MM.1S (cell line): ENCODE measurements around the gene SSC4D.
"Not testable (repeated sequence)": the region's sequence is repeated elsewhere in the genome, so short reads cannot be mapped to it uniquely, and the experiment has no call there.

Source experiments
- DNase-seq: peaks from one replicate; pipeline ENCODE4 v3.0.0-alpha.2; 2015
- H2AFZ ChIP-seq: fragments of 300-600 bp; sonication (generic); 2 replicates; pipeline ENCODE4 v1.6.0; 2016; ENCODE audit warnings: antibody characterized with exemption, low read length
- H3F3A ChIP-seq: fragments of 300-600 bp; sonication (generic); 2 replicates; pipeline ENCODE4 v1.6.1; 2016; ENCODE audit warnings: mild to moderate bottlenecking, antibody characterized with exemption, low read length, moderate library complexity, mixed read lengths; ENCODE audit not compliant: insufficient read depth
- H3K27ac ChIP-seq: fragments of 300-600 bp; sonication (generic); 2 replicates; pipeline ENCODE4 v1.5.1; 2016; ENCODE audit warnings: mild to moderate bottlenecking, low read length
- H3K27me3 ChIP-seq: fragments of 300-600 bp; sonication (generic); replicated peaks from 2 replicates; pipeline ENCODE4 v1.6.0; 2016; ENCODE audit warnings: low read length; ENCODE audit not compliant: insufficient read depth
- H3K36me3 ChIP-seq: fragments of 300-600 bp; sonication (generic); replicated peaks from 2 replicates; pipeline ENCODE4 v1.6.1; 2016; ENCODE audit warnings: mild to moderate bottlenecking, low read length, mixed read lengths; ENCODE audit not compliant: insufficient read depth
- H3K4me1 ChIP-seq: fragments of 300-600 bp; sonication (generic); 2 replicates; pipeline ENCODE4 v1.6.1; 2016; ENCODE audit warnings: low read length, mixed read lengths
- H3K4me2 ChIP-seq: fragments of 300-600 bp; sonication (generic); 2 replicates; pipeline ENCODE4 v1.6.0; 2016; ENCODE audit warnings: low read depth, low read length
- H3K4me3 ChIP-seq: fragments of 300-600 bp; sonication (generic); 2 replicates; pipeline ENCODE4 v1.5.1; 2016; ENCODE audit warnings: low read length, mixed read lengths
- H3K79me2 ChIP-seq: fragments of 300-600 bp; sonication (generic); 2 replicates; pipeline ENCODE4 v1.6.1; 2016; ENCODE audit warnings: mixed run types, low read length, mixed read lengths
- H3K9ac ChIP-seq: fragments of 300-600 bp; sonication (generic); 2 replicates; pipeline ENCODE4 v1.6.1; 2016; ENCODE audit warnings: low read length, mixed read lengths
- H3K9me2 ChIP-seq: fragments of 300-600 bp; sonication (generic); replicated peaks from 2 replicates; pipeline ENCODE4 v1.6.1; 2016; ENCODE audit warnings: mild to moderate bottlenecking, low read length, mixed read lengths; ENCODE audit not compliant: insufficient read depth
- H3K9me3 ChIP-seq: fragments of 300-600 bp; sonication (generic); replicated peaks from 2 replicates; pipeline ENCODE4 v1.6.1; 2016; ENCODE audit warnings: mild to moderate bottlenecking, low read length, mixed read lengths; ENCODE audit not compliant: insufficient read depth
- H4K20me1 ChIP-seq: fragments of 300-600 bp; sonication (generic); 2 replicates; pipeline ENCODE4 v1.6.1; 2016; ENCODE audit warnings: mild to moderate bottlenecking, low read length, moderate library complexity, mixed read lengths; ENCODE audit not compliant: insufficient read depth
- CTCF ChIP-seq: fragments of 300-600 bp; sonication (generic); IDR thresholded peaks from 2 replicates; pipeline ENCODE4 v1.5.1; 2016; ENCODE audit warnings: antibody characterized with exemption, low read length, mixed read lengths
- EZH2 ChIP-seq: fragments of 300-600 bp; sonication (generic); optimal IDR thresholded peaks from 2 replicates; pipeline ENCODE3; 2017; ENCODE audit warnings: low read depth, mild to moderate bottlenecking, antibody characterized with exemption, low read length, mixed read lengths
- EZH2phosphoT487 ChIP-seq: fragments of 300-600 bp; sonication (generic); IDR thresholded peaks from 2 replicates; pipeline ENCODE4 v1.6.1; 2018; ENCODE audit warnings: antibody characterized with exemption, low read length

The SSC4D gene

GRCh38 chr7:76427635-76428034 is 18.1 kb upstream of the SSC4D start:
- Histone ChIP-seq H3K9me3 (no peaks in the 10 kb centered on the region), H3K27ac (no peak overlapping the region), H3K79me2 (no peaks in the 10 kb centered on the region), H3K4me3 (no peak overlapping the region), H2AFZ (no peak overlapping the region), H4K20me1 (no peaks in the 10 kb centered on the region), H3K9me2 (no peaks in the 10 kb centered on the region), H3K9ac (no peak overlapping the region), H3K36me3 (no peaks in the 10 kb centered on the region), H3K4me2 (no peak overlapping the region), H3K27me3 (no peaks in the 10 kb centered on the region), H3F3A (peaks cover 12% of the 10 kb centered on the region), H3K4me1 (peaks cover 20% of the 10 kb centered on the region)
- DNase-seq = no peak
- no peak for TF ChIP-seq EZH2phosphoT487
- no peak for TF ChIP-seq EZH2
- no peak for TF ChIP-seq CTCF

GRCh38 chr7:76426246-76426645 is 16.7 kb upstream of the SSC4D start:
- Histone ChIP-seq H3K9ac (no peak overlapping the region), H3K9me3 (no peaks in the 10 kb centered on the region), H2AFZ (no peak overlapping the region), H3K79me2 (no peaks in the 10 kb centered on the region), H3F3A (peaks cover 12% of the 10 kb centered on the region), H3K9me2 (no peaks in the 10 kb centered on the region), H3K4me3 (no peak overlapping the region), H3K36me3 (no peaks in the 10 kb centered on the region), H3K4me1 (peaks cover 20% of the 10 kb centered on the region), H3K4me2 (no peak overlapping the region), H4K20me1 (no peaks in the 10 kb centered on the region), H3K27me3 (no peaks in the 10 kb centered on the region), H3K27ac (no peak overlapping the region)
- TF ChIP-seq CTCF (no peak), EZH2 (no peak), EZH2phosphoT487 (no peak)
- no peak for DNase-seq

- H2AFZ ChIP-seq, H3K79me2 ChIP-seq, H3K36me3 ChIP-seq, H3K9me3 ChIP-seq, H4K20me1 ChIP-seq, H3K9ac ChIP-seq, H3K27ac ChIP-seq, H3K4me3 ChIP-seq, H3K27me3 ChIP-seq, H3K9me2 ChIP-seq, DNase-seq: not testable (repeated sequence)
- H3K4me1 ChIP-seq = peaks cover 20% of the 10 kb centered on the region
- H3F3A ChIP-seq = peaks cover 12% of the 10 kb centered on the region
- peak overlapping the region; percentile 24; the same call in 1 of the 2 replicates for H3K4me2 ChIP-seq
Measured at GRCh38 chr7:76425558-76425957, 16.1 kb upstream of the SSC4D start.

GRCh38 chr7:76425156-76425555 is 15.7 kb upstream of the SSC4D start:
- H3K9me2 ChIP-seq = no peaks in the 10 kb centered on the region
- H3K27me3 ChIP-seq = no peaks in the 10 kb centered on the region
- DNase-seq = no peak
- peak overlapping the region; percentile 58; the same call in 1 of the 2 replicates for H3K27ac ChIP-seq
- H3K79me2 ChIP-seq = no peaks in the 10 kb centered on the region
- peak overlapping the region; percentile 24; the same call in 1 of the 2 replicates for H3K4me2 ChIP-seq
- H3K4me3 ChIP-seq = no peak overlapping the region
- no peak for TF ChIP-seq CTCF
- TF ChIP-seq EZH2phosphoT487 = no peak
- no peak for TF ChIP-seq EZH2
- no peak overlapping the region for H2AFZ ChIP-seq
- H3K36me3 ChIP-seq = no peaks in the 10 kb centered on the region
- H3K4me1 ChIP-seq = peaks cover 20% of the 10 kb centered on the region
- peaks cover 12% of the 10 kb centered on the region for H3F3A ChIP-seq
- H4K20me1 ChIP-seq = no peaks in the 10 kb centered on the region
- no peak overlapping the region for H3K9ac ChIP-seq
- H3K9me3 ChIP-seq = no peaks in the 10 kb centered on the region
